CD8-positive, alpha-beta memory T cell (primary cell): Measurements from ENCODE around the gene UIMC1. TPM values are rescaled to one million over a fixed set of nuclear protein-coding genes. Genes with fewer than 3 reads are reported as not detected.
A peak's percentile ranks its signal among the peaks of the same experiment; 100 is the strongest.

Experiments
- CTCF ChIA-PET: fragments of 350-600 bp; sonication (Branson Sonifier 250); formaldehyde crosslinking; loops from one replicate; lab custom pipeline; 2021; ENCODE audit warnings: antibody characterized with exemption; lab: Charles Lee
- POLR2A ChIA-PET: fragments of 350-600 bp; sonication (Branson Sonifier 250); formaldehyde crosslinking; loops from one replicate; lab custom pipeline; 2021; ENCODE audit warnings: antibody characterized with exemption; lab: Charles Lee
- DNase-seq, 5 donors: peaks; one replicate each; pipeline versions ENCODE4 v3.0.0 to v3.0.0-alpha.2; 2020 to 2022; ENCODE audit warnings: mixed read lengths in 1 of 5
- H3K27ac ChIP-seq: one replicate; pipeline ENCODE4 v1.7.0; 2013; ENCODE audit warnings: low read depth, mild to moderate bottlenecking, low read length, moderate library complexity
- H3K27me3 ChIP-seq: 2 replicates; pipeline ENCODE4 v1.7.0; 2013; ENCODE audit warnings: low read length, mild to moderate bottlenecking; ENCODE audit not compliant: insufficient read depth, poor library complexity, severe bottlenecking
- H3K36me3 ChIP-seq: 2 replicates; pipeline ENCODE4 v1.7.0; 2013; ENCODE audit warnings: mild to moderate bottlenecking, low read length, moderate library complexity; ENCODE audit not compliant: insufficient read depth
- H3K4me1 ChIP-seq: 2 replicates; pipeline ENCODE4 v1.7.0; 2013; ENCODE audit warnings: mild to moderate bottlenecking, low read length, moderate library complexity; ENCODE audit not compliant: insufficient read depth
- H3K4me3 ChIP-seq: 2 replicates; pipeline ENCODE4 v1.7.0; 2013; ENCODE audit warnings: mild to moderate bottlenecking, low read length
- H3K9me3 ChIP-seq: 2 replicates; pipeline ENCODE4 v1.7.0; 2013; ENCODE audit warnings: mild to moderate bottlenecking, low read length
- H3K27ac Mint-ChIP-seq, 8 donors: one replicate each; pipeline ENCODE4 v1.8.0; 2020 to 2021; ENCODE audit warnings: mixed read lengths in 8 of 8, mild to moderate bottlenecking in 6 of 8, inconsistent platforms in 3 of 8, moderate library complexity in 3 of 8
- H3K27me3 Mint-ChIP-seq, 2 donors: one replicate each; pipeline ENCODE4 v1.8.0; 2020 to 2021; ENCODE audit warnings: mixed read lengths in 2 of 2, mild to moderate bottlenecking in 1 of 2, moderate library complexity in 1 of 2
- H3K36me3 Mint-ChIP-seq, 3 donors: one replicate each; pipeline ENCODE4 v1.8.0; 2020 to 2021; ENCODE audit warnings: mixed read lengths in 3 of 3, inconsistent platforms in 1 of 3, mild to moderate bottlenecking in 1 of 3
- H3K4me1 Mint-ChIP-seq, 3 donors: one replicate each; pipeline ENCODE4 v1.8.0; 2020 to 2021; ENCODE audit warnings: mixed read lengths in 3 of 3, inconsistent platforms in 1 of 3, mild to moderate bottlenecking in 1 of 3
- H3K4me3 Mint-ChIP-seq, 7 donors: one replicate each; pipeline ENCODE4 v1.8.0; 2020 to 2021; ENCODE audit warnings: mixed read lengths in 7 of 7, mild to moderate bottlenecking in 6 of 7, moderate library complexity in 4 of 7, inconsistent platforms in 2 of 7
- H3K9me3 Mint-ChIP-seq, 5 donors: one replicate each; pipeline ENCODE4 v1.8.0; 2020 to 2022; ENCODE audit warnings: mixed read lengths in 5 of 5, mild to moderate bottlenecking in 3 of 5, moderate library complexity in 2 of 5, inconsistent platforms in 1 of 5
- polyA plus RNA-seq: library from polyadenylated mRNA; unstranded; fragments of 300-500 nt; fragmentation: Illumina TruSeq; gene quantifications from one replicate; pipeline ENCODE4 v1.2.3, GENCODE V29; 2021
- total RNA-seq, 2 experiments: library from RNA; stranded (reverse); gene quantifications; one replicate each; pipeline ENCODE4 v1.2.3, GENCODE V29; 2021

UIMC1 gene
- total and polyA plus RNA-seq, 3 experiments from 2014 or later: 24.7 to 44.9 (median 39.2) TPM

GRCh38 chr5:177023303-177023664, 16.7 kb upstream of the UIMC1 start:
- POLR2A ChIA-PET: no interaction called here
- H3K9me3 Mint-ChIP-seq: no peaks in the 10 kb centered on the region
- H3K4me1 ChIP-seq: peaks cover 23% of the 10 kb centered on the region
- H3K4me3 Mint-ChIP-seq: peak overlapping the region; percentile 96 to 99 (median 98)
- H3K9me3 ChIP-seq: no peaks in the 10 kb centered on the region
- DNase-seq: peak in 1 of 5 donors; percentile 10
- H3K36me3 Mint-ChIP-seq: peaks cover 3 to 29% (median 5%) of the 10 kb centered on the region in 3 donors
- H3K27ac Mint-ChIP-seq: peak overlapping the region; percentile 92 to 100 (median 99)
- H3K4me3 ChIP-seq: peak overlapping the region; percentile 92
- CTCF ChIA-PET: interaction anchor here (1.3 to 1.5 kb wide), 2 partner anchors 12 to 30 kb away, joined by 3 to 4 read pairs; no protein-coding TSS in a partner anchor
- peaks cover 35 to 49% (median 46%) of the 10 kb centered on the region in 3 donors for H3K4me1 Mint-ChIP-seq
- no peaks in the 10 kb centered on the region for H3K36me3 ChIP-seq
- no peaks in the 10 kb centered on the region for H3K27me3 ChIP-seq
- H3K27ac ChIP-seq: peak overlapping the region; percentile 73
- H3K27me3 Mint-ChIP-seq: peaks cover 0 to 2% of the 10 kb centered on the region in 2 donors

GRCh38 chr5:177022386-177023302, 16.1 kb upstream of the UIMC1 start, which contains the start of gene ZNF346:
ZNF346 (plus strand) TSS chr5:177022696; CDS start chr5:177022739, 43 bp downstream.
- Histone ChIP-seq H3K27ac (peak within 1 kb of the TSS; percentile 73), H3K4me3 (peak within 1 kb of the TSS; percentile 92), H3K36me3 (no peaks in the 10 kb centered on the region), H3K4me1 (peaks cover 23% of the 10 kb centered on the region), H3K27me3 (no peaks in the 10 kb centered on the region), H3K9me3 (no peaks in the 10 kb centered on the region)
- Mint-ChIP-seq H3K36me3 (peaks cover 0 to 27% (median 3%) of the 10 kb centered on the region in 3 donors), H3K9me3 (no peaks in the 10 kb centered on the region), H3K4me3 (peak within 1 kb of the TSS; percentile 96 to 99 (median 98)), H3K27ac (peak within 1 kb of the TSS; percentile 92 to 100 (median 99)), H3K4me1 (peaks cover 35 to 46% (median 46%) of the 10 kb centered on the region in 3 donors), H3K27me3 (peaks cover 0 to 2% of the 10 kb centered on the region in 2 donors)
- CTCF ChIA-PET: interaction anchor here (1.0 to 1.5 kb wide), 6 partner anchors 12 to 362 kb away, joined by 3 to 5 read pairs (median 4); no protein-coding TSS in a partner anchor
- peak; percentile 89 to 96 (median 91) for DNase-seq
- POLR2A ChIA-PET: interaction anchor here (1.0 kb wide), 1 partner anchor 16 kb away, joined by 4 read pairs; the partner anchor contains the start of gene UIMC1

- POLR2A ChIA-PET: interaction anchor here (0.6 to 1.2 kb wide), 2 partner anchors 11 to 14 kb away, joined by 4 read pairs; no protein-coding TSS in a partner anchor
Measured at GRCh38 chr5:177020033-177020432, 13.5 kb upstream of the UIMC1 start.

GRCh38 chr5:177018341-177018740, 11.8 kb upstream of the UIMC1 start:
- no peak overlapping the region for H3K4me3 ChIP-seq
- no peaks in the 10 kb centered on the region for H3K27me3 ChIP-seq
- H3K9me3 Mint-ChIP-seq: no peaks in the 10 kb centered on the region
- peak overlapping the region in 1 of 8 donors; percentile 29 for H3K27ac Mint-ChIP-seq
- no peaks in the 10 kb centered on the region for H3K36me3 ChIP-seq
- CTCF ChIA-PET: no interaction called here
- peaks cover 0 to 2% of the 10 kb centered on the region in 2 donors for H3K27me3 Mint-ChIP-seq
- H3K9me3 ChIP-seq: no peaks in the 10 kb centered on the region
- peaks cover 0 to 13% (median 0%) of the 10 kb centered on the region in 3 donors for H3K36me3 Mint-ChIP-seq
- DNase-seq: no peak
- no peak overlapping the region for H3K4me3 Mint-ChIP-seq
- POLR2A ChIA-PET: no interaction called here
- H3K4me1 ChIP-seq: peaks cover 12% of the 10 kb centered on the region
- no peak overlapping the region for H3K27ac ChIP-seq
- peaks cover 15 to 21% (median 20%) of the 10 kb centered on the region in 3 donors for H3K4me1 Mint-ChIP-seq

More at GRCh38 chr5:177020033-177020432, 13.5 kb upstream of the UIMC1 start:
- CTCF ChIA-PET: interaction anchor here (0.7 to 2.0 kb wide), 6 partner anchors 12 to 359 kb away, joined by 3 to 7 read pairs (median 6); partner anchors contain the start of gene UIMC1
- Mint-ChIP-seq H3K27me3 (peaks cover 0 to 2% of the 10 kb centered on the region in 2 donors), H3K4me3 (peak overlapping the region in 2 of 7 donors; percentile 5 to 96), H3K4me1 (peaks cover 28 to 34% (median 34%) of the 10 kb centered on the region in 3 donors), H3K9me3 (no peaks in the 10 kb centered on the region), H3K27ac (peak overlapping the region in 1 of 8 donors; percentile 4), H3K36me3 (peaks cover 0 to 16% (median 0%) of the 10 kb centered on the region in 3 donors)
- no peak for DNase-seq
- Histone ChIP-seq H3K27ac (no peak overlapping the region), H3K36me3 (no peaks in the 10 kb centered on the region), H3K27me3 (no peaks in the 10 kb centered on the region), H3K9me3 (no peaks in the 10 kb centered on the region), H3K4me1 (peaks cover 23% of the 10 kb centered on the region), H3K4me3 (no peak overlapping the region)

- Mint-ChIP-seq H3K36me3 (no peaks in the 10 kb centered on the region), H3K27me3 (no peaks in the 10 kb centered on the region), H3K4me3 (no peak overlapping the region), H3K9me3 (no peaks in the 10 kb centered on the region), H3K27ac (no peak overlapping the region), H3K4me1 (no peaks in the 10 kb centered on the region)
- H3K27ac ChIP-seq: no peak overlapping the region
- ChIA-PET POLR2A (interaction anchor here (0.6 kb wide), 2 partner anchors 12 to 16 kb away, joined by 7 to 8 read pairs; no protein-coding TSS in a partner anchor), CTCF (no interaction called here)
- H3K36me3 ChIP-seq: no peaks in the 10 kb centered on the region
- DNase-seq: no peak
- H3K4me1 ChIP-seq: no peaks in the 10 kb centered on the region
- H3K9me3 ChIP-seq: no peaks in the 10 kb centered on the region
- no peak overlapping the region for H3K4me3 ChIP-seq
- no peaks in the 10 kb centered on the region for H3K27me3 ChIP-seq
Measured at GRCh38 chr5:177015156-177015555, 8.6 kb upstream of the UIMC1 start.

GRCh38 chr5:177010153-177010552, 3.6 kb upstream of the UIMC1 start:
- Mint-ChIP-seq H3K4me3 (no peak overlapping the region), H3K36me3 (peaks cover 0 to 9% (median 0%) of the 10 kb centered on the region in 3 donors), H3K27ac (no peak overlapping the region), H3K27me3 (no peaks in the 10 kb centered on the region), H3K9me3 (peaks cover 0 to 6% (median 2%) of the 10 kb centered on the region in 5 donors), H3K4me1 (peaks cover 11 to 14% (median 11%) of the 10 kb centered on the region in 3 donors)
- DNase-seq: no peak
- CTCF ChIA-PET: interaction anchor here (2.9 kb wide), 1 partner anchor 10 kb away, joined by 7 read pairs; no protein-coding TSS in a partner anchor
- POLR2A ChIA-PET: no interaction called here
- Histone ChIP-seq H3K9me3 (no peaks in the 10 kb centered on the region), H3K27me3 (no peaks in the 10 kb centered on the region), H3K4me1 (peaks cover 6% of the 10 kb centered on the region), H3K4me3 (no peak overlapping the region), H3K27ac (no peak overlapping the region), H3K36me3 (no peaks in the 10 kb centered on the region)

- CTCF ChIA-PET: interaction anchor here (2.9 kb wide), 1 partner anchor 11 kb away, joined by 7 read pairs; no protein-coding TSS in a partner anchor
- H3K4me3 ChIP-seq: no peak overlapping the region
- DNase-seq: no peak
- peaks cover 24 to 25% (median 24%) of the 10 kb centered on the region in 3 donors for H3K4me1 Mint-ChIP-seq
- H3K9me3 Mint-ChIP-seq: peaks cover 0 to 6% (median 2%) of the 10 kb centered on the region in 5 donors
- no peaks in the 10 kb centered on the region for H3K27me3 ChIP-seq
- H3K4me3 Mint-ChIP-seq: peak overlapping the region in 2 of 7 donors; percentile 68 to 93
- no peaks in the 10 kb centered on the region for H3K27me3 Mint-ChIP-seq
- H3K27ac ChIP-seq: no peak overlapping the region
- H3K36me3 ChIP-seq: no peaks in the 10 kb centered on the region
- peaks cover 0 to 9% (median 0%) of the 10 kb centered on the region in 3 donors for H3K36me3 Mint-ChIP-seq
- H3K4me1 ChIP-seq: peaks cover 20% of the 10 kb centered on the region
- POLR2A ChIA-PET: no interaction called here
- peak overlapping the region in 2 of 8 donors; percentile 10 to 51 for H3K27ac Mint-ChIP-seq
- no peaks in the 10 kb centered on the region for H3K9me3 ChIP-seq
Measured at GRCh38 chr5:177008716-177009115, 2.1 kb upstream of the UIMC1 start.
